K562 (cell line): ENCODE measurements around the gene PARD3. TPM values are rescaled to one million over a fixed set of nuclear protein-coding genes. Genes with fewer than 3 reads are reported as not detected.

Experiments
- ATAC-seq: fragments of 200-7000 bp; cut with Tn5 transposase; 3 replicates; pipeline ENCODE4 v1.9.1; 2020; ENCODE audit warnings: moderate library complexity
- BruUV-seq: library from RNA; stranded (reverse); fragments of 400-500 nt; replicated peaks from 2 replicates; lab custom pipeline; 2021; lab: Mats Ljungman, UMichigan
- CTCF ChIA-PET: fragments of 300-600 bp; formaldehyde crosslinking; extraction: SDS; loops from one replicate; lab custom pipeline; 2021; ENCODE audit warnings: low intra/inter-chr PET ratio; lab: Yijun Ruan, JAX
- POLR2A ChIA-PET: fragments of 300-600, 350-650 bp; sonication (Branson Sonifier 250); formaldehyde crosslinking; extraction: SDS; loops from one replicate; lab custom pipeline; 2021; ENCODE audit warnings: antibody characterized with exemption, inconsistent platforms; lab: Yijun Ruan, JAX
- DNase-seq, 4 experiments: peaks; one replicate each; pipeline versions ENCODE4 v3.0.0 to v3.0.0-alpha.2; 2011 to 2018; ENCODE audit warnings: low spot score in 3 of 4, mixed read lengths in 3 of 4; ENCODE audit errors: extremely low read depth in 1 of 4
- FAIRE-seq: peaks from 2 replicates; lab custom pipeline; 2011; peaks lifted over from hg19 to GRCh38; lab: Jason Lieb, UNC
- H2AFZ ChIP-seq: 2 replicates; pipeline ENCODE4 v1.6.0; 2011; ENCODE audit warnings: low read depth, low read length, control low read depth, inconsistent platforms
- H3K27ac ChIP-seq: fragments of 200-600 bp; 3 replicates; pipeline ENCODE4 v1.8.0; 2011; ENCODE audit warnings: low read depth, mild to moderate bottlenecking, control low read depth, inconsistent platforms, low read length, moderate library complexity, mixed read lengths; ENCODE audit errors: extremely low read depth
- H3K27me3 ChIP-seq, 2 experiments: fragments of 300-600 bp in 1 of 2; 2 replicates in 1 of 2; 3 replicates in 1 of 2; pipeline versions ENCODE4 v1.6.0 to v1.8.0; 2011; ENCODE audit warnings: inconsistent platforms in 2 of 2, low read length in 2 of 2, mild to moderate bottlenecking in 1 of 2, mixed read lengths in 1 of 2, moderate library complexity in 1 of 2; ENCODE audit not compliant: control insufficient read depth in 2 of 2, insufficient read depth in 2 of 2
- H3K36me3 ChIP-seq: fragments of 300-600 bp; 3 replicates; pipeline ENCODE4 v1.8.0; 2011; ENCODE audit warnings: mild to moderate bottlenecking, low read length, inconsistent platforms; ENCODE audit not compliant: control insufficient read depth, insufficient read depth
- H3K4me1 ChIP-seq, 2 experiments: fragments of 200-600 bp in 1 of 2; replicated peaks in 1 of 2; 2 replicates in 1 of 2; 3 replicates in 1 of 2; pipeline versions ENCODE4 v1.5.1 to v1.8.0; 2011; ENCODE audit warnings: inconsistent platforms in 2 of 2, low read length in 2 of 2, mild to moderate bottlenecking in 1 of 2, mixed read lengths in 1 of 2, moderate library complexity in 1 of 2; ENCODE audit not compliant: control insufficient read depth in 2 of 2, insufficient read depth in 2 of 2
- H3K4me2 ChIP-seq: 2 replicates; pipeline ENCODE4 v1.6.1; 2011; ENCODE audit warnings: low read length, control low read depth, inconsistent platforms, mixed read lengths; ENCODE audit not compliant: insufficient read depth
- H3K4me3 ChIP-seq: fragments of 200-600 bp; sonication (generic), shearing (Covaris generic); 2 replicates; pipeline ENCODE4 v1.5.1; 2016; ENCODE audit warnings: control low read depth, inconsistent platforms
- H3K79me2 ChIP-seq: fragments of 200-600 bp; 3 replicates; pipeline ENCODE4 v1.8.0; 2011; ENCODE audit warnings: low read length, inconsistent platforms; ENCODE audit not compliant: control insufficient read depth, insufficient read depth
- H3K9ac ChIP-seq, 2 experiments: 2 replicates each; pipeline versions ENCODE4 v1.6.0 to v1.6.1; 2011; ENCODE audit warnings: low read depth in 2 of 2, low read length in 2 of 2, control low read depth in 1 of 2, inconsistent platforms in 1 of 2, mild to moderate bottlenecking in 1 of 2, mixed read lengths in 1 of 2; ENCODE audit not compliant: insufficient read depth in 1 of 2
- H3K9me1 ChIP-seq: one replicate; pipeline ENCODE4 v1.6.0; 2011; ENCODE audit warnings: inconsistent platforms, mild to moderate bottlenecking, low read length, moderate library complexity; ENCODE audit not compliant: control insufficient read depth, insufficient read depth
- H3K9me3 ChIP-seq: replicated peaks from 2 replicates; pipeline ENCODE4 v1.5.1; 2011; ENCODE audit warnings: low read depth, low read length, inconsistent platforms; ENCODE audit not compliant: control insufficient read depth, insufficient read depth
- H4K20me1 ChIP-seq: replicated peaks from 2 replicates; pipeline ENCODE4 v1.6.1; 2011; ENCODE audit warnings: low read length, inconsistent platforms, mixed read lengths; ENCODE audit not compliant: control insufficient read depth, insufficient read depth
- EGR1 ChIP-seq: fragments of 450-650 bp; conservative IDR thresholded peaks from 2 replicates; pipeline ENCODE4 v1.6.1; 2017; ENCODE audit warnings: mild to moderate bottlenecking
- EP300 ChIP-seq: IDR thresholded peaks from 2 replicates; pipeline ENCODE4 v1.6.1; 2012; ENCODE audit warnings: low read length, improper control_type of control experiment
- HMGN3 ChIP-seq: IDR thresholded peaks from 2 replicates; pipeline ENCODE4 v1.6.1; 2011; ENCODE audit warnings: borderline replicate concordance, low read depth, mild to moderate bottlenecking, mixed read lengths, low read length; ENCODE audit not compliant: insufficient read length; ENCODE audit errors: extremely low read depth
- NELFE ChIP-seq: IDR thresholded peaks from 2 replicates; pipeline ENCODE4 v1.6.1; 2011; ENCODE audit warnings: mild to moderate bottlenecking; ENCODE audit not compliant: insufficient read depth, insufficient read length
- PHF8 ChIP-seq: fragments of 200-600 bp; sonication (generic); IDR thresholded peaks from 2 replicates; pipeline ENCODE4 v1.6.1; 2012; ENCODE audit warnings: mixed run types, mild to moderate bottlenecking, inconsistent platforms, low read length, moderate library complexity, borderline replicate concordance
- RBFOX2 ChIP-seq: fragments of 200-400 bp; formaldehyde crosslinking; IDR thresholded peaks from 2 replicates; pipeline ENCODE4 v1.6.1; 2017; ENCODE audit warnings: low read depth, mild to moderate bottlenecking, low read length, moderate library complexity
- RBM34 ChIP-seq: fragments of 200-400 bp; formaldehyde crosslinking; IDR thresholded peaks from 2 replicates; pipeline ENCODE4 v1.6.1; 2018; ENCODE audit warnings: low read length, borderline replicate concordance; ENCODE audit not compliant: insufficient read depth
- SIN3B ChIP-seq: fragments of 450-650 bp; IDR thresholded peaks from 2 replicates; pipeline ENCODE4 v1.6.1; 2017; ENCODE audit warnings: low read depth, mild to moderate bottlenecking, moderate library complexity
- YY1 ChIP-seq, 3 experiments: IDR thresholded peaks; 2 replicates each; pipeline ENCODE4 v1.6.1; 2011; ENCODE audit warnings: low read length in 2 of 3, mild to moderate bottlenecking in 2 of 3, moderate library complexity in 2 of 3, borderline replicate concordance in 1 of 3, control low read depth in 1 of 3, low read depth in 1 of 3; ENCODE audit not compliant: insufficient read depth in 3 of 3, insufficient replicate concordance in 2 of 3, control insufficient read depth in 1 of 3, insufficient read length in 1 of 3; ENCODE audit errors: extremely low read depth in 1 of 3
- ZBTB7A ChIP-seq: IDR thresholded peaks from 2 replicates; pipeline ENCODE4 v1.6.1; 2011; ENCODE audit warnings: low read depth, mild to moderate bottlenecking, low read length, moderate library complexity, borderline replicate concordance; ENCODE audit not compliant: control insufficient read depth
- ZFX ChIP-seq: sonication (generic); formaldehyde crosslinking; IDR thresholded peaks from 2 replicates; pipeline ENCODE4 v1.8.0; 2022; ENCODE audit warnings: mild to moderate bottlenecking, missing genetic modification reagents, moderate library complexity
- ZNF444 ChIP-seq: fragments of 250-450 bp; sonication (Bioruptor Pico); IDR thresholded peaks from 2 replicates; pipeline ENCODE4 v1.4.0; 2020; ENCODE audit warnings: mild to moderate bottlenecking, moderate library complexity
- WGBS: fragments of 100-300 bp; shearing (Covaris generic); methylation state at CpG from one replicate; pipeline ENCODE4 v1.1.6; 2016; ENCODE audit warnings: low coverage, mixed read lengths; ENCODE audit not compliant: insufficient coverage; ENCODE audit errors: missing lambda C conversion rate; 5-methylcytosine and 5-hydroxymethylcytosine counted together
- in situ Hi-C: fragments of 300-500 bp; cut with MboI; formaldehyde crosslinking; loops from 4 replicates; pipeline ENCODE4 v1.15.0; 2018; ENCODE audit warnings: inconsistent platforms, mixed read lengths
- intact Hi-C: fragments of 100-400 bp; cut with micrococcal nuclease; formaldehyde crosslinking; loops from 2 replicates; pipeline ENCODE4 v1.14.2; 2022
- polyA plus RNA-seq, 8 experiments: library from polyadenylated mRNA; depleted of rRNA in 4 of 8; stranded (reverse) in 5 of 8; unstranded in 3 of 8; fragments of >200 nt; fragmentation: Nextera tagmentation in 2 of 8; fragmentation: Illumina TruSeq in 1 of 8; extraction: Ambion mirVana in 2 of 8; extraction: Trizol in 1 of 8; gene quantifications; 2 replicates each; pipeline versions ENCODE4 v1.2.1 to v1.2.3, GENCODE V29; 2011 to 2014; ENCODE audit warnings: inconsistent platforms in 1 of 8, missing spikeins in 1 of 8
- total RNA-seq, 7 experiments: library from RNA; depleted of rRNA in 6 of 7; stranded (reverse); fragments of >200 nt in 6 of 7; fragmentation: Illumina TruSeq in 2 of 7; extraction: Trizol in 2 of 7; gene quantifications; 2 replicates each; pipeline versions ENCODE4 v1.2.1 to v1.2.3, GENCODE V29; 2011 to 2021; ENCODE audit warnings: low replicate concordance in 1 of 7

PARD3 gene
- total and polyA plus RNA-seq, 9 of the 15 experiments (the other 6 are each of a cell fraction or from before 2014, with no cell fraction given) = 2.7 to 11.7 (median 7.7) TPM

DNA sequence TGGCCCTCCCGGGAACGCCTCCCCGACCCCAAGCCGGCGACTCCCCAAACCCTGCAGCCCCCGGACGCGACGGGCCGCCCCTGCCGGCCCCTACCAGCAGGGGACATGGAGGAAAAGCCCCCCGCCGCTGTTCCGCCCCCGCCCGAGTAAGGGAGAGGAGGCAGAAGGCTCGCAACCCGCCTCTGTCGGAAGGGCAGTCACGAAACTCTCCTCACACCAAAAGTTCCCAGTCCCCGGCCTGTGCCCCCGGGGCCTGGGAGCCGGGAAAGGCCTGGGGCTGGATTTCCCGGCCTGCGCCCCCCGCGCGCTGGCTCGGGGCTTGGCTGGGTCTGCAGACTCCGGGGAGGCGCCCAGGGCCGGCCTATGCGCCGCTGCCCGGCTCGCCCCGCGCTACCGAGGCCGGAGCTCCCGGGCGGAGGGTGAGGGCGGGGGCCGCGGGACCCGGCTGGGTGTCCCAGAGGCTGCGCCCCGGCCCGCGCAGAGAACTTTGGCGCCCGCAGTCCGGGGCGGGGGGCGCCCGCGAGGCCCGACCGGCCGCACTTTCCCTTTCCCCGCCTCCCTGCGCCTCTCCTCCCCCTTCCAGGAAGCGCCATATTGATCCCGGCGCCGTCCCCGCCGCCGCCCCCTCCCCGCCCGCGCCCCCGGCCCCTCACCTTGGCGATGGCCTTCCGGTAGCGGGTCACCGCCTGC, 728 bp downstream of the PARD3 start:
- no peaks in the 10 kb centered on the region for H3K9me3 ChIP-seq
- peak overlapping the region; percentile 37; the same call in 1 of the 2 replicates for H3K4me2 ChIP-seq
- DNase-seq (peak; percentile 35 to 66 (median 52)), ATAC-seq (peak; percentile 75), FAIRE-seq (no peak)
- no peaks in the 10 kb centered on the region for H3K36me3 ChIP-seq
- intact Hi-C loops = no loop called here
- H3K9me1 ChIP-seq = no peaks in the 10 kb centered on the region
- ChIA-PET CTCF (no interaction called here), POLR2A (no interaction called here)
- 0% methylated on average over 15 of the region's 77 CpGs for WGBS
- no TSS peak for BruUV-seq
- H3K9ac ChIP-seq = peak overlapping the region; percentile 38 to 86; a peak in 3 of 4 replicates
- in situ Hi-C loops = no loop called here
- H3K4me1 ChIP-seq = peaks cover 0 to 14% of the 10 kb centered on the region in 2 experiments; a peak in 3 of 5 replicates
- TF ChIP-seq ZFX = peak; percentile 63
- TF ChIP-seq SIN3B = 0 out of 2 replicates have a peak, but pooled peaks have one; percentile 21
- peak; percentile 39; the same call in 1 of the 2 replicates for TF ChIP-seq ZBTB7A
- TF ChIP-seq RBM34 = no peak
- TF ChIP-seq RBFOX2 = 0 out of 2 replicates have a peak, but pooled peaks have one; percentile 45
- TF ChIP-seq NELFE = no peak
- peak; percentile 5 for TF ChIP-seq HMGN3
- peak; percentile 33; the same call in 1 of the 2 replicates for TF ChIP-seq EGR1
- TF ChIP-seq YY1 (IDR thresholded peaks at IDR 0.05; ENCODE audit: borderline replicate concordance in 1 of 3, control insufficient read depth in 1 of 3, extremely low read depth in 1 of 3, insufficient read depth in 3 of 3, insufficient read length in 1 of 3, insufficient replicate concordance in 2 of 3, low read depth in 1 of 3, low read length in 2 of 3) = peak in 2 of 3 experiments; percentile 25 to 31
- no peak for TF ChIP-seq ZNF444 (CRISPR knock-in tag)
- TF ChIP-seq PHF8 = peak; percentile 5; the same call in 1 of the 2 replicates
- TF ChIP-seq EP300 = no peak
- peak overlapping the region; percentile 59; the same call in 1 of the 2 replicates for H2AFZ ChIP-seq
- no peak overlapping the region for H3K27ac ChIP-seq
- peaks cover 12% of the 10 kb centered on the region for H4K20me1 ChIP-seq
- no peaks in the 10 kb centered on the region; the same call in 2 of the 3 replicates for H3K79me2 ChIP-seq
- H3K4me3 ChIP-seq = peak overlapping the region; percentile 50
- peaks cover 12 to 27% of the 10 kb centered on the region in 2 experiments for H3K27me3 ChIP-seq
